SIG-M5 treated with dmso at 0.1 percent for 504 hours (cell line): ENCODE results near the gene OSBPL3.
"Not testable (repeated sequence)": the region's sequence is repeated elsewhere in the genome, so short reads cannot be mapped to it uniquely, and the experiment has no call there.

ENCODE experiments used
- DNase-seq: peaks from one replicate; lab custom pipeline; 2025; ENCODE audit not compliant: unreplicated experiment; lab: John Stamatoyannopoulos, UW

OSBPL3 gene

DNA sequence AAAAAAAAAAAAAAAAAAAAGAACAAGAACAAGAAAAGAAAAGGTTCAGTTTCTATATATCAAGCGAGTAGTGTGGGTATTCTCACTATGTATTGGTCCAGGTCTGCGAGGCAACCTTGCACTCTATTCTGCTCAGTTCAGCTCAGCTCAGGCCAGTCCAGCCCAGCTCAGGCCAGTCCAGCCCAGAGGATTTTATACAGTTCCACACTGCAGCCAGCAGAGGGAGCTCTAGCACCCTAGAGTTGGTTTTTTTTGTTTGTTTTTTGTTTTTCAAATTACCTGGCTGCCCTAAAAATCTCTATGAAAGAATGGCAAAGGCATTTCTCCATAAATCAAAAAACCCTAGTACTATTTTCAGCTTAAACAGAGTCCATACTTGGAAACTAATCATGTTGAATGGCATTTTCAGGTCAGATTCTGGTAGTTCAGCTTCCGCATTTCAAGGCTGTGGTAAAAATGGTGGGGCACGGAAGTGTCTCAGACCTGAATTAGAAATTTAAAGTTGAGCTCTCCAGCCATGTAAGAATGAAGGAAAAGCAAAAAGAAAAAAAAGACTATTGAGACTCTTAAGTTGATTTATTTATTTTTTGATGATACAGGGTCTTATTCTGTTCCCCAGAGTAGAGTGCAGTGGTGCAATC, 167.6 kb downstream of the OSBPL3 start:
- peak; percentile 29 for DNase-seq

DNA sequence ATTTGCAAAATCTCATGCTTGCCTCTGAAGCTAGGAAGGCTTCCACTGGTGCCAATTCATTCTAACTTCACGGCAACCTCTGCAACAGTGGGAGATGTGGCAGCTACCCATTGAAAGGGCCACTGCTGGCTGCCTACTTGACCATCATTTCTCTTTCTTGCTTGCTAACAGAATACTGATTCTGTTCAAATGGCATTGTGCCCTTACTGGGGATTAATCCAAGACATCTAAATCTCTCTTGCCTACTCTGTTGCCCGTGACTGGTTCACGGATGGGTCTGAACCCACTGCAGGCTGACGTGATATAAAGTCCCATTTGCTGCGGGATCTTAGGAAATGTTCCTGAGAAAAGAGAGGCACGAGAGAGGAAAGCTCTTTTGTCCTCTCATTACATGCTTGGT, 171.5 kb downstream of the OSBPL3 start:
- DNase-seq, result no peak

DNA sequence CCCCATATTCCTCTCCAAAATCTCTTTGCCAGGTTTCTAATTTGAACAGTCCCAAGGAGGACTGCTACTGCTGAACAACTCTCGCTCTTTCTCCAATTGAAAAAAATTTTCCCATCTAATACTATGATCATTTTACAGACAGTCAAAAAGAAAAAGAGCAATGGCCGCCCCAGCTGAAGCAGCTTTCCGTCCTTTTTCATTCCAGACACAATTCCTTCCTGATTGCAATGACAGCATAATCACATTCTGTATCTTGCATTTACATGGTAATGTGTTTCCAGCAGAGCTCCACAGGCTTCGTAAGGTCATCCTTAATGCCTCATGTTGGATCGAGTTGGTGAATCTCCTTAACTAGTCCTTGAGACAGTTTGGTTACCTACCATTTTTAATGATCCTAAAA, 177.7 kb downstream of the OSBPL3 start:
- no peak for DNase-seq

DNA sequence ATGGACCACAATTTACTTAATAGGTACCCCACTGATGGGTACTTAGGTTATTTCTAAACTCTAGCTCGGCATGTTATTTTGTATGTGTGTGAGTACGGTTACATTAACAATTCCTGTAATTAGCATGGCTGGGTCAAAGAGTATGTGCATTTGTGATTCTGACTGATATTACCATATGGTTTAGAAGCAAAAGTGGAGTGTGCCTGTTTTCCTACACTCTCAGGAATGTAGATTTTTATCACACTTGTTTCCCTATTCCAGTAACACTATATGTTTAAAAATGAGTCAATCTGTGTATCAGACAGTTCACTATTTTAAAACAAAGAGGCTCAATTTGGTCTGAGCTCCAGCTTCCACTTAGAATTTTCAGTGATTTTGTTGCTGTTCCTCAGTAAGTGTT, 178.1 kb downstream of the OSBPL3 start:
- no peak for DNase-seq

DNA sequence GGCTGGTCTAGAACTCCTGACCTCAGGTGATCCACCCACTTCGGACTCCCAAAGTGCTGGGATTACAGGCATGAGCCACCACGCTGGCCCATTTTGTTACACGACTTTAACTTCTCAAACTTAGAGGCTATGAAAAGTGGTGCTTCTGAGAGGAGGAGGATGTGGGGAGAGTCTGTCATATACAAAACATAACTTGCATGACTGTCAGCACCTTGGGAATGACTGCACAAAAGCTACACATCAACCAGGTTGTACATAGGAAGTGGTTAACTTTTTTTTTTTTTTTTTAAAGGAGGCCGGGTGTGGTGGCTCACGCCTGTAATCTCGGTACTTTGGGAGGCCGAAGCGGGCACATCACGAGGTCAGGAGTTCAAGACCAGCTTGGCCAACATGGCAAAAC, 179.3 kb downstream of the OSBPL3 start:
- no peak for DNase-seq

DNA sequence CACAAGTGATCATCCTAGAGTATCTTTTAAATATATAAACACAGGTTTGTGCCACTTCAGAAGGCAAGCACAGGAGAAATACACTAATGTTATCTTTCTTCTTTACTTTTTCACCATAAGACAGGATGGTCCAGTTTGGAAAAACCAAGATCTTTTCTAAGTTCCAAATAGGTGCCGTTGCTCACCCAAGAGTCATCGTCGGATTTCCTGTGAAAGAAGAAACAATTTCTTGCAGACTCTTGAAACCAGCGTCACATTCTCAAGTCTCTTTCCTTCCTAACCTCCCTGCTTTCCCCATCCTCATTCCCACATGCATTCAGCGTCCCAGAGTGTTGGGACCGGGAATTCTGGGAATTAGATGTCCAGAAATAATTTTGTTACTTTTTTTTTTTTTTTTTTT, 179.9 kb downstream of the OSBPL3 start:
- no peak for DNase-seq

DNA sequence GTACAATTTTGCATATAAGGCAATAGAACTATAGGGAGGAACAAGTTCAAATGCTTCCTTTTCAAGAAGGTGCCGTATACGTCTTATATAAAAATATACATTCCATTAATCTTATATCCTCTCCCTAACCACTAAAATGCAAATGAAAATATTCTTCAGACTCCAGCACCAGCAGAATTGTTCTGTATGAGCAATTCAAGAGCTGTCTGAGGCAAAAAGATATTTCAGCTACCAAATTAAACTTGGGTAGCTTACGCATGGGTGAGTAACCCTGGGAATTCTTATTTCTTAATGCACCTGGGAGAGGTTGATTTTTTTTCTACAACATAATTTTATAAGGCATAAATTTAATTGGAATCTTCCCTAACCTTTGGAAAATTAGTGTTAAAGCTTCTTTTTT, 180.5 kb downstream of the OSBPL3 start:
- DNase-seq, result no peak

DNA sequence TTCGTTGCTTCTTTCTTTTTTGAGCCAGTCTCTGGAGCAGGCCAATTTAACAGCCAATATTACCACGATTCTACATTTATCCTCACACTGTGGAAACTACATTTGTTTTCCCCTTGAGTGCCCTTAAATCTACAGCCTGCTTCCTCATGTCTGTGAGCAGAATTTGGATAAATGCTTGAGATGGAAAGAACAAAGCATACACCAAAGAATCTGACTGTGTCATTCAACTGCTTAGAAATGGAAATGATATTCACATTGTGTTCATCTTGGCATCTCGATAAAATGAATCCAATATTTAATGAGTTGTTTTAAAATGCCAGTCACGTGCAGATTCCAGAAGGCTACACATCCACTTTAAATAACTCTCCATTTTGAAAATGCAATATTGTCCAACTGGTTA, 181.7 kb downstream of the OSBPL3 start:
- no peak for DNase-seq

DNA sequence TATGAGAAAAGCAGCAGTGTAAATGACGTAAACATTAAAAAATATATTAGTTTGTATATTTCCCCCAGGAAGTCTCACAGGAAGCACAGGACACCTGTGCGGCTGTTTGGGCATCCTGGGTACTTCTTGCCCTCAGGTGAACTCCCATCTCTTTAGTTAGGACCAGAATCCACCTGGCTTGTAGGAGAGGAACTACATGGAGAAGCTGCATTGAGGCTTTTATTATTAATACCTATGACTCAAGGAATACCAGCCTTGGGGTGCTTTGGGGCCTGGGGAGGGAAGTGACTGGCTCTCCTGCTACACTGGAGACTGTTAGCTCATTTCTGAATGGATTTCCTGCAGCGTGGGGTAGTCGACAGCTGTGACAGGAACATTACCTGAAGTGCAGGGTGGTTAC, 182.7 kb downstream of the OSBPL3 start:
- no peak for DNase-seq

DNA sequence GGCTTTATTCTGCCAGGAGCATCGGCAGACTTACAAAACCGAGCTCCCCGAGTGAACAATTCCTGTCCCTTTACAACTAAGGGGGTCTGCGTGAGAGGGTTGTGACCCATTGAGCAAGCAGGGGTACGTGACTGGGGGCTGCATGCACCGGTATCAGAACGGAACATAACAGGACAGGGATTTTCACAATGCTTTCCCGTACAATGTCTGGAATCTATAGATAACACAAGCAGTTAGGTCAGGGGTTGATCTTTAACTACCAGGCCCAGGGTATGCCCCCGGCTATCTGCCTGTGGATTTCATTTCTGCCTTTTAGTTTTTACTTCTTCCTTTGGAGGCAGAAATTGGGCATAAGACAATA, 184.6 kb downstream of the OSBPL3 start:
- DNase-seq, result no peak

DNA sequence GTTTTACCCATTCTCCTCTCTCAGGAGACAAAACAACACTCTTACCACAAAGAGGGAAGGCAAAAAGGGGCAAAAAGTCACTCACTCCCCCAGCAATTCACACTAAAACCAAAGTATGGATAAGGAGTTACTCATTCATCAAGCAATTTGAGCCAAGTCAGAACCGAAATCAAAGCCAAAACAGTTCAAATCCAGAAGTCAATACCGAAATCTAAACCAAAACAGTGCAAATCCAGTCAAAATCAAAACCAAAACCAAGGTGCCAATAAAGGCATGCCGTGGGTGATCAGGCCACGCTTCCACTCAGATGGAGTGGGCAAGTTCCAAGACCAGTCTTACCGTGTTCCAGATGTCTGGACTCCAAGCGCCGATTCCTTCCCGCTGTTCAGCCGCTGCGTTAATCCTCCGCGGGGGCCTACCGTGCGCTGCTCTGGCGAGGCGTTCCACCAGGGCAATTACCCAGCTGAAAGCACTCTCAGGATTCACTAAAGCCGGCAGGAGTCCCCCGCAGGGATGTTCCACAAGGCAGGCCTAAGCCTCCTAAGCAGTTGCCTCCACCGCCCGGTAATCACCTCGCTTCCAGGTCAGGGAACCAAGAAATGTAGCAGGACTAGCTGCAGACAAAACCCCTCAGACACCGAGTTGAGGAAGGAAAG, 185.1 kb downstream of the OSBPL3 start:
- not testable (repeated sequence) for DNase-seq

DNA sequence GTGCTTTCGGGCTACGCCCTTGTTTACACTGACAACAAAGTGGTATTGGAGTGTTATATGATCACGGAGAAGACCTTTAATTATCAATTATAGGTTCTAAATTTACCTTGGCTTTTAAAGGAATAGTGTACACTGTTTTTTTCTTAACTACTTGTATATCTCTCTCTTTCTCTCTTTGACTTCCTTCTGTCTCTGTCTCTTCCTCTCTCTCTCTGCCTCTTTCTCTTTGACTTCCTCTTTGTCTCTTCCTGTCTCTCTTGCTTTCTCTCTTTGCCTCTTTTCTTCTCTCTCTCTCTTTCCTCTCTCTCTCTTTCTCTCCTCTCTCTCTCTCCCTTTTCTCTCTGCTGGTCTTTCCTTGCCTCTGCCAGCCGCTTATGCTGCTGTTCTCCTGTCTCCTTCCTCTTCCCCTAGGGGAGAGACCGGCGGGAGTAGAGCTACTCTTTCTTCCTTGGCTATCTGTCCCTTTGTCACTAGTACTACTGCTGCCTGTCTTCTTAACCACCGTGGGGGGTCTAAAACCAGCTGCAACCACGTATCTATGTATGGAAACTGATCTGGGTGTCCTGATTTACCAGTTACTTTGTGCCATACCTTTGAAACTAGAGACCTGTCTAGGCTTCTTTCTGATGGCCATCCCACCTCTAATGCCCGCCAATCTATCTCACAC, 185.9 kb downstream of the OSBPL3 start:
- peak; percentile 1 for DNase-seq

DNA sequence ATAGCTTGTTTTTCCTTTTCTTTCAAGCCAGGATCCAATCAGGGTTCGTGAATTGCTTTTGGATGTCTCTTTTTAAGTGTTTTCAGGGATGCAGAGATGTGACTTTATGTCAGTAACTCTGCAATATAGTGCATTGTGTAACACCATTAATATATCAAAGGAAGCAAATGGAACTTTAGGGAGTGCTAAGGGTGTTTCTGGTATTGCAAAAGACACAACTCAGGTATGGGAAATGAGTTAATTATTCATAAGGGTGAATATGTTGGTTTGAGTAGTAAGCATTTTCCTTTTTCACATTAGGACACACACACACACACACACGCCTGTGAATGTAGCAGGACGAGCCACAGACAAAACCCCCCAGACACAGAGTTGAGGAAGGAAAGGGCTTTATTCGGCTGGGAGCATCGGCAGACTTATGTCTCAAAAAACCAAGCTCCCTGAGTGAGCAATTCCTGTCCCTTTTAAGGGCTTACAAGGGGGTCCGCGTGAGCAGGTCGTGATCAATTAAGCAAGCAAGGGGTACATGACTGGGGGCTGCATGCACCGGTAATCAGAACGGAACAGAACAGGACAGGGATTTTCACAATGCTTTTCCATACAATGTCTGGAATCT, 190.9 kb downstream of the OSBPL3 start:
- no peak for DNase-seq

DNA sequence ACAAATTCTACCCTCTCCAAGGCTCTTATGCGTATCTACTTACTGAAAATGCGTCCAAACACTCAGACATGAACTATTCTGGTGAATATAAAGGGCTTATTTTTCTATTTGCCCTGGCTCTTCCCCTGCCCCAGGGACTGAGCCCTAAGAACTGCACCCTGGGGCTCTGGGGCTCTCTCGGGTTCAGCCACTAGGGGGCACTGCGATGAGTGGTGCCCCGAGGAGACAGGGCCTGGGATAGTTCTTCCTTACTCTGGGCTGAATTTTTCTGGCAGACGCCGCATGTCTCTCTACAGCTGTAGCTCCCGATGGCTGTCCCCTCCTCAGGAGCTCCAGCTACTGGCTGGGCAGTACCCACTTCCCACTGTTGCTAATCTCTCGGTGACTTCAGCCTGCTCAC, 191.9 kb downstream of the OSBPL3 start:
- DNase-seq, result no peak

DNA sequence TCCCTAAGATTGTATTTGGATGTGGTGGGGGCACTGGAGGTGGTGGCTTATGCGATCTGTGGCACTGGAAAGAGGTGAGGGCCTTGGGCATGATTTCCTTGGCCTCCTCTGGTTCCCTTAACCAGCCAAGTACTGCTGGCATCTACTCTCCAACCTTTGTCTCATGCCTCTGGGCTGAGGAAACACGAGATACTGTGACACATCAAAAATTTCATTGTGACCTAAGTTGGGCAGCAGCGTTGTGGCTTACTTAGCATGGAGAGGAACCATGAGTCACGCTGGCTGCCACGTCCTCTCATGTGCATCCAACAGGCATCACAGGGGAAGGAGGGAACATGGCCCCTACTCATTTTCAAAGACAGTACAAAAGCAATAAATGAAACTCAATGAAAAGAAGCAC, 193.0 kb downstream of the OSBPL3 start:
- peak; percentile 94 for DNase-seq

DNA sequence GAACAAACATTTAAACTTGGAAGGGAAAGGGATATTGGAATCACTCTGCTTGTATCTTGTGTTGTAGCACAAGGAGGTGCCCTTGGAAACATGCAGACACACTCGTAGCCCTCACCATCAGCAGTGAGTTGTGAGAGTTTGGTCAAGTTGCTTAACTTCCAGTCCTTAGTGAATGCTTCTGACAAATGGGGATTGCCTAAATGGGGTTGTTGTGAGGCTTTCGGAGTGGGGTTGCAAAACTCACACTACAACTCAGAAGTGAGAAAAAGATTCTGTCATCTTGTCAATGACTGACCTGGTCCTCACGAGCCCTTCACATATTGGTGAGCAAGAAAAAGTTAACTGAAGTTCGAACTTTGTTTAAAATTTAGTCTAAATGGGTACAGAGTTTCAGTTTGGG, 193.7 kb downstream of the OSBPL3 start:
- peak; percentile 90 for DNase-seq

DNA sequence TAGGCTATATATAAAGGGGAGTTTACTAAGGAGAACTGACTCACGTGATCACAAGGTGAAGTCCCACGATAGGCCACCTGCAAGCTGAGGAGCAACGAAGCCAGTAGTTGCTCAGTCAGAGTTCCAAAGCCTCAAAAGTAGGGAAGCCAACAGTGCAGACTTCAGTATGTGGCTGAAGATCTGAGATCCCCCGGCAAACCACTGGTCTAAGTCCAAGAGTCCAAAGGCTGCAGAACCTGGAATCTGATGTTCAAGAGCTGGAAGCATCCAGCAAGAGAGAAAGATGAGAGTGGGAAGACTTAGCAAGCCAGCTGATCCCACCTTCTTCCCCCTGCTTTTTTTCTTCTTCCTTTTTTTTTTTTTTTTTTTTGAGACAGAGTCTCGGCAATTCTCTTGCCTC, 195.7 kb downstream of the OSBPL3 start:
- no peak for DNase-seq

DNA sequence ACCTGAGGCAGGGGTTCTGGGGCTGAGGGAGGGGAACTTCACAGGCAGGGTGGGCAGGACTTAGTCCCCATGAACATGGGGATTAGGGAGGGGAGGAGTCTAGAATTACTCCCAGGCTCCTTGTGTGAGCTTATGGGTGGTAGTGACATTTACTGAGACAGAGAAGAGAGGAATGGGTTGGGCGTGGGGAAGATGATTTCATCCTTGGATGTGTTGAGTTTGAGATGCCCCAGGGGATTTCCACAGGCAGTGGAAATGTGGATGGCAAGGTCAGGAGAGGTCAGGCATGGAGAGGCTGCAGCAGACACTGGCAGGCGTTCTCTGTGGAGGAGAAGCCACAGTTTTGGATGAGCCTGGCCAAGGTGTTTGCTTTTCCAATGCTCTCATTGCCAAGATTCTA, 196.3 kb downstream of the OSBPL3 start:
- DNase-seq, result no peak

DNA sequence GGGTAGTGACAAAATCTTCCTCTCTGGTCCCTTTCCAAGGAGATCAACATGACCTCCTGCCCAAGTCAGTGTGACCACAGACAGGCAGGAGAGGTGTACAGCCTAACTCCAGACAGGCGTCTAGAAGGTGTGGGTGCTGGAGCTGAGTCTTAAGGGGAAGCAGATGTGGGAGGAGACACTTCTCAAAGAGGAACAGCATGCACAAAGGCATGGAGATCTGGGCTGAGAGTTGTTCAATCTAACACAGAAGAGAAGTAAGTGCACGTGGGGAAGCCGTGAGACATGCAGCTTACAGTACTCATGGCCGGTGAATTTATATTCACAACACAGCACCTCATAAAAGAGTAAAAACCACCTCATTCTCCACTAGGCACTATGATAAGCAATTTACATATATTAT, 198.9 kb downstream of the OSBPL3 start:
- DNase-seq, result peak; percentile 71

DNA sequence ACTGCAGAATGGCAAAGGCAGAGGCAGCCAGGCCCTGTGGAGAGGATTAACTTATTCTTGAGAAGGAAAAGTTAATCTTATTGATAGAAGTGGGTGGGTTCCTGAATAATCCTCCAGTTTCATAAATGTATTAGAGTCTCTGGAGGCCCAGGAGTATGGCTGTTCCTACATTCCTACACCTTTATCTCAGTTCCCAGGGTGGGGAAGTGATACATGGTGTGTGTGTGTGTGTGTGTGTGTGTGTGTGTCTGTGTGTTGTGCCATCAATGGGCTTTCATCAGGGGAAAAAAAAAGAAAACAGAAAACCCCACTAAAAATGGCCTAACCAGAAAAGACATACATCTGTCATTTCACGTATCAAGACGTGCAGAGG, 200.7 kb downstream of the OSBPL3 start:
- no peak for DNase-seq

DNA sequence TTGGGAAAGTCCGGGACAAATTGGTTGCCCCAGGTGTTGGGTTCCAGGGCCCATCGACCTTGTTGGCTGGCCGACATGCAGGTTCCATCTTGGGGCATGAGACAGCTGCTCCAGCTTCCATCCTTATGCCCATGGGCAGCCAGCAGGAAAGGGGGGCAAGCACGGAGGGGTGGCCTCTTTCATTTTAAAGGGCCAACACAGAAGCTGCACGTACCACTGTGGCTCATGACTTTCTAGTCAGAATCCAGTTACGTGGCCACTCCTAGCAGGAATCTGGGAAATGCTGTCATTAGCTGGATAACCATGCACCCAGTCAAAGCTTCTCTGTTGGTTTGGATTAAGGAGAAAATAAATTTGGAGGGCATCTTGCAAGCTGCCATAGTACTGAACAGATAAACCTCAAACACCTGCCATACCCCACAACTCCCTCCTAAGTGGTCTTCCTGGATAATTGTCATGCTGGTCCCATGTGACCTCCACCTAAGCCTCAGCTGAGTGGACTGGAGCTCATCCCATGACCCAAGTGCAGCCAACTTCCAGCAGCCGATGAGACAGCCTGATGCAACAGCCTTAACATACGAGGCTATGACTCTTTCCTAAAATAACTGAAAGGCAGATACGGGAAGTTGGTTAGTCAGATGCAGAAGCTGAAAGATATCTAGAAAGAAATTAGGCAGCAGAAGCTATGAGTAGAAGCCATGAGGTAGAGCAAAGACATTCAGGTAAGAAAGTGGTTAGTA, 201.3 kb downstream of the OSBPL3 start:
- peak; percentile 93 for DNase-seq

DNA sequence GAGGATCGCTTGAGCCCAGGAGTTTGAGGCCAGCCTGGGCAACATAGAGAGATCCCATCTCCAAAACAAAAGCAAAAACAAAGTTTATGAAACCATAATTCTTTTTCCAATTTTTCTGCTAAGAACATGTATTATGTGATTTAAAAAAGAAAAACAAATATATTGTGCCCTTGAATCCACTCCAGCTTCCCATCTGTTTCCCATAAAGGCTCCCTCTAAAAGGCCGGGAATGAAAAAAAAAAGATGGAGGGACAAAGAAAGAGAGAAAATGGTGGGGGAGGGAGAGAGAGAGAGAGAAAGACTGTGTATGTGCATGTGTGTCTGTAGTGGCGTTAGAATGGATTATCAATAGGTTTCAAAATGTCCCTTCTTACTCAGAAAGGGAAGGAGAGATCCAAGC, 202.2 kb downstream of the OSBPL3 start:
- DNase-seq, result no peak
